Activated naive CD4-positive, alpha-beta T cell treated with anti-CD3 and anti-CD28 coated beads for 36 hours (primary cell): ENCODE data around the gene SMPD2. TPM values are rescaled to one million over a fixed set of nuclear protein-coding genes. Genes with fewer than 3 reads are reported as not detected.
"Not testable (repeated sequence)": the region's sequence is repeated elsewhere in the genome, so short reads cannot be mapped to it uniquely, and the experiment has no call there.

ENCODE experiments used
- CTCF ChIA-PET: fragments of 350-600 bp; sonication (Branson Sonifier 250); formaldehyde crosslinking; loops from one replicate; lab custom pipeline; 2021; ENCODE audit warnings: antibody characterized with exemption; lab: Charles Lee
- DNase-seq: peaks from one replicate; pipeline ENCODE4 v3.0.0-alpha.2; 2020
- H3K27ac Mint-ChIP-seq: one replicate; pipeline ENCODE4 v1.8.0; 2021; ENCODE audit warnings: mild to moderate bottlenecking, mixed read lengths
- H3K27me3 Mint-ChIP-seq: one replicate; pipeline ENCODE4 v1.8.0; 2021; ENCODE audit warnings: low read depth, mixed read lengths
- H3K36me3 Mint-ChIP-seq: one replicate; pipeline ENCODE4 v1.8.0; 2021; ENCODE audit warnings: low read depth, mixed read lengths
- H3K4me1 Mint-ChIP-seq: one replicate; pipeline ENCODE4 v1.8.0; 2021; ENCODE audit warnings: low read depth, mixed read lengths
- H3K4me3 Mint-ChIP-seq: one replicate; pipeline ENCODE4 v1.8.0; 2021; ENCODE audit warnings: mild to moderate bottlenecking, moderate library complexity, mixed read lengths
- H3K9me3 Mint-ChIP-seq: one replicate; pipeline ENCODE4 v1.8.0; 2021; ENCODE audit warnings: mixed read lengths
- intact Hi-C: fragments of 100-400 bp; cut with micrococcal nuclease; formaldehyde crosslinking; loops from one replicate; pipeline ENCODE4 v1.15.1; 2023
- total RNA-seq, 2 experiments: library from RNA; stranded (reverse); gene quantifications; one replicate each; pipeline ENCODE4 v1.2.3, GENCODE V29; 2021

The SMPD2 gene
- total RNA-seq, 2 experiments from 2014 or later: 9.4 to 9.7 TPM

DNA sequence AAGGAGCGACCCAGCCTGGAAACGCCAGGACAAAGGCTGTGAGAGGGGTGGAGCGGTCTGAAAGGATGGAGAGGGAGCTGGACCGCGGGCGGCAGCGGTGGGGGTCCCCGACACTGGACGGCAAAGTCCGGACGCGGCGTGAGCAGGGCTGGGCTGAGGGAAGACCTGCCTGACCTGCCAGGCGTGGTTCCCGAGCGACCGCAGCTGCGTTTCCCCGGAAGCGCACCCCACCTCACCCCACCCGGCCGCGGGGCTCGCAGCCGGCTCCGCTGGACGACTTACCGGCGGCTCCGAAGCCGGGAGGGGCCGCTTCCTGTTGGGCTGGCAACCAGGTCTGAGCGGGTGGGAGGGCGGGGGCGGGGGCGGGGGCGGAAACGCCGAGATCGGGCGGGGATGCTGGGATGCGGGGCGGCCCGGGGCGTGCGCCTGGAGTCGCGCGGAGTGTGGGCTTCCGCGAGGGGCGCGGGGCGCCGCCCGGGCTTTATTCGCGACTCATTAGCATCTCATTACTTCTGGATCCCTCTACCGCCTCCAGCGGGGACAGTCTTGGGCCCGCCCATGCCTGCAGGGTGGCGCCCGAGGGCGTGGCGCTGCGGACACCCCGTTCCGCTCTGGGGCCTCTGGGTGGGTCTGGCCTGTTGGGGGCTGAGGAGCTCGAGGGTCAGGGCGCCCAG lies 15.1 kb downstream of the SMPD2 start, which contains the start of gene MICAL1:
MICAL1 (minus strand) TSS at position 336 of the 674 bp plus-strand sequence. CDS start 1,576 bp downstream, outside the sequence.
- no peaks in the 10 kb centered on the region for H3K9me3 Mint-ChIP-seq
- peaks cover 55% of the 10 kb centered on the region for H3K4me1 Mint-ChIP-seq
- H3K27ac Mint-ChIP-seq: peak within 1 kb of the TSS; percentile 82
- intact Hi-C loops: loop anchor here (1.0 to 10.0 kb wide), 5 partner anchors 14 to 729 kb away; partner anchors contain the start of genes AK9, CDC40, CEP57L1 and FIG4
- peaks cover 10% of the 10 kb centered on the region for H3K36me3 Mint-ChIP-seq
- DNase-seq: peak; percentile 69
- CTCF ChIA-PET: interaction anchor here (1.1 to 2.1 kb wide), 5 partner anchors 10 to 15 kb away, joined by 3 to 9 read pairs (median 6); partner anchors contain the start of genes PPIL6 and SMPD2
- H3K4me3 Mint-ChIP-seq: peak within 1 kb of the TSS; percentile 91
- H3K27me3 Mint-ChIP-seq: no peaks in the 10 kb centered on the region

DNA sequence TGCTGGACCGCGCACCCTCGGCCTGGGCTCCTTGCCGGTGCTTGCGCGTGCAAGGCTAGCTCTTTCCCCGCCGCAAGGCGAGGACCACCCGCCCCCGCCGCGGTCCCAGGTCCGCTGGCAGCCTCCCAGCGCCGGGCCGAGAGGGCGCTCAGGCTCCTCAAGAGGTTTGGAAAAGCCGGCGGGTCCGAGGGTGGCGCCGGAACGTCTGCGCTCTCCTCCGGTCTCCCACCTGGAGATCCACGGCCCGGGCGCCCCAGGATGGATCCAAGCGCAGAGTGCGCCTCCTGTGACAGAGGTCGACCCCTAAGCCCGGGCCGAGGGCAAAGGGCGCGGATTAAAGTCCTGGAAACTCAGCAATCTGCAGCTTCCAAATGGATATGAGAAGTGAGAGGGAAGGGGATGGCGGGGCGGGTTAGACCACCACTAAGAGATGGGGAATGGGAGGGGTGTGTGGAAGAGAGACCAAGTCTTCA lies 15.6 kb downstream of the SMPD2 start:
- Mint-ChIP-seq H3K27ac (no peak overlapping the region), H3K27me3 (no peaks in the 10 kb centered on the region)
- CTCF ChIA-PET: interaction anchor here (1.0 to 2.1 kb wide), 7 partner anchors 9 to 269 kb away, joined by 3 to 9 read pairs (median 5); partner anchors contain the start of genes PPIL6 and SMPD2

DNA sequence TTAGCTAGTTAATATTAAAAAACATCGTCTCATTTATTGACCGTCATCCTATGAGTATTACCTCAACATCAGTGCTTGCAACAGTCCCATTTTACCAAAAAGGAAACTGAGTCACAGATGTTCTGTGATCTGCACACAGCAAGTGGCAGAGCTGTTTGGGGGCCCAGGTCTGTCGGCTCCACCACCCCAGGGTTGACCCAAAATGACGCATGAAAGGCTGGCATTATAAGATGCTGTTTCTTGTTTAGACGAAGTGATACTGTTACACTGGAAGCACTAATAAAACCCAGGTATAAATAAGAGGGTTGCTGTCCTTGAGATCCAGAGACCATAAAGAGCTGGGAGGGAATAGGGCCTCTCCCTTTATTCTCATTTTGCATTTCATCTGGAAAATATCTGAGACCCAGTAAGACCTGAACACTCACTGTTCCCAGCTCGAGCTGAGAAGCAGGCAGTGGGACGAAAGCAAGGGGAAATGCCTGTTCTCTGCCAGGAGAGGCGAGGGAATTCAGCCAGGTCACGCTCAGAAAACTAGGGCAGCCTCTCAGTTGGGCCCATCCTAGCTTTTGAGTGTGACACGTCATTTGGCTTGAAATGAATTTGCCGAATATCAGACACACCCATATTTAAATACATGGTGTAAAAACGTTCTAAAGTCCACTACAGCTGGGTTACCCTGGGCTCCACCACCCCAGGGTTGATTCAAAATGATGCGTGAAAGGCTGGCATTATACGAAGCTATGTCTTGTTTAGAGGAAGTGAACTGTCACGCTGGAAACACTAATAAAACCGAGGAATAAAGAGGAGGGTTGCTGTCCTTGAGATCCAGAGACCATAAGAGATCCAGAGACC lies 16.4 kb downstream of the SMPD2 start:
- no peak for DNase-seq
- H3K9me3 Mint-ChIP-seq: no peaks in the 10 kb centered on the region
- H3K27me3 Mint-ChIP-seq: no peaks in the 10 kb centered on the region
- CTCF ChIA-PET: interaction anchor here (1.0 to 2.1 kb wide), 5 partner anchors 8 to 269 kb away, joined by 3 to 9 read pairs (median 6); partner anchors contain the start of genes PPIL6 and SMPD2
- intact Hi-C loops: loop anchor here (10.0 kb wide), 1 partner anchor 728 kb away; the partner anchor contains the start of gene CDC40
- peaks cover 16% of the 10 kb centered on the region for H3K36me3 Mint-ChIP-seq
- no peak overlapping the region for H3K27ac Mint-ChIP-seq
- H3K4me3 Mint-ChIP-seq: peak overlapping the region; percentile 15
- peaks cover 58% of the 10 kb centered on the region for H3K4me1 Mint-ChIP-seq

More for the DNA sequence above, 15.6 kb downstream of the SMPD2 start:
- H3K36me3 Mint-ChIP-seq: peaks cover 10% of the 10 kb centered on the region
- intact Hi-C loops: loop anchor here (10.0 kb wide), 1 partner anchor 729 kb away; the partner anchor contains the start of gene CDC40
- peaks cover 54% of the 10 kb centered on the region for H3K4me1 Mint-ChIP-seq
- H3K9me3 Mint-ChIP-seq: no peaks in the 10 kb centered on the region
- H3K4me3 Mint-ChIP-seq: peak overlapping the region; percentile 41
- DNase-seq: no peak

DNA sequence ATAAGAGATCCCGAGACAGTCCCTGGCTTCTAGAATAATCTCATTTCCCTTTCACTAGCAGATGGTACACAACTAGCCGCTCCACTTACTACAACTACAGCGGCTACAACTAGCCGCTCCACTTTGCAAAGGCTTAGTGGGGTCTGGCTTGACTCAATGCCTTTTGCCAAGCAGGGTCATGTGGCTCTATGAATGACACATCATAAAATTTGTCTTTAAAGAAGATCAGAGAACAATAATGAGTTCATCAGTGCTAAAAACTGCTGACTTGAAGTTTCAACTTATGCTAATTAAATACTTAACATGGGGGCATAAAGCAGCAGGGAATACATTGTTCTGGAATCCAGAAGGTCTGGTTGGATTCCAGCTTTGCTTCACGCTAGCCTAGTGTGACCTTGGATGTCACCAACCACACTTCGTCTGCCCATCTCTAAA lies 17.1 kb downstream of the SMPD2 start:
- Mint-ChIP-seq H3K27me3 (no peaks in the 10 kb centered on the region), H3K4me1 (peaks cover 63% of the 10 kb centered on the region), H3K36me3 (peaks cover 21% of the 10 kb centered on the region), H3K4me3 (no peak overlapping the region), H3K27ac (no peak overlapping the region), H3K9me3 (no peaks in the 10 kb centered on the region)
- intact Hi-C loops: loop anchor here (10.0 kb wide), 1 partner anchor 727 kb away; the partner anchor contains the start of gene CDC40
- DNase-seq: no peak
- CTCF ChIA-PET: no interaction called here

DNA sequence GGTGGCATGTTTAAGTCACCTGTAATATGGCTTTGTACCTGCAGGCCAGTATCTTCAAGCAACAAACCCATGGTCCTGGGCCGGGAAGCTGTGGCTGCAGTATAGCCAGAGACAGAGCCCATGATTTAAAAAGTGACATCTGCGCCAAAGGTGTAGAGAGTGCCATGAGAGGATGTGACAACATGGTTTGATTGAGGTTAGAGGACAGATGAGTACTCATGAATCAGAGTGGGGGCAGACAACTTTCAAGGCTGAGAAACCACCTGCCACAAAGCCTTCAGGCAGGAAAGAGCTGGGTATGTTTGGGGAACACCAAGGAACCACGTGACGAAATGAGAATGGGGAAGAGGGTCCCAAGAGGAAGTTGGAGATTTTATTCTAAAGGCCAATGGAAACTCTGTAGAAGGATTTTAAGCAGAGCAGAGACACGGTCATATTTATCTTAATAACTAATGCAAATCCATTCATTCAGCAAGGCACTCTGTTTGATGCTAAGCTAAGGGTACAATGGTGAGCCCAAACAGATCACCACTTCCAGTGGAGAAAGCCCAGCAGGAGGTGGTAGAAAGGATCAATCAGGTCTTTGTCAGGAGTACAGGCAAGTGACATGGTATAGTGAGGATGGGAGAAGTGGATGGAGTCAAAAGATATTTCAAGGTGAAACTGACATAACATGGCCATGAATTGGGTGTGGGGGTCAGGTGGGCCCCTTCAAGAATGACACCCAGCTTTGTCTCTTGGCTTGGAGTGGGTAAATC lies 18.4 kb downstream of the SMPD2 start:
- Mint-ChIP-seq H3K27me3 (no peaks in the 10 kb centered on the region), H3K36me3 (peaks cover 25% of the 10 kb centered on the region), H3K27ac (peak overlapping the region; percentile 65), H3K9me3 (no peaks in the 10 kb centered on the region), H3K4me3 (no peak overlapping the region), H3K4me1 (peaks cover 63% of the 10 kb centered on the region)
- intact Hi-C loops: loop anchor here (1.0 to 10.0 kb wide), 3 partner anchors 16 to 726 kb away; partner anchors contain the start of gene CDC40
- DNase-seq: peak; percentile 75
- CTCF ChIA-PET: interaction anchor here (1.2 to 1.4 kb wide), 2 partner anchors 18 to 20 kb away, joined by 3 to 4 read pairs; partner anchors contain the start of genes PPIL6 and SMPD2

DNA sequence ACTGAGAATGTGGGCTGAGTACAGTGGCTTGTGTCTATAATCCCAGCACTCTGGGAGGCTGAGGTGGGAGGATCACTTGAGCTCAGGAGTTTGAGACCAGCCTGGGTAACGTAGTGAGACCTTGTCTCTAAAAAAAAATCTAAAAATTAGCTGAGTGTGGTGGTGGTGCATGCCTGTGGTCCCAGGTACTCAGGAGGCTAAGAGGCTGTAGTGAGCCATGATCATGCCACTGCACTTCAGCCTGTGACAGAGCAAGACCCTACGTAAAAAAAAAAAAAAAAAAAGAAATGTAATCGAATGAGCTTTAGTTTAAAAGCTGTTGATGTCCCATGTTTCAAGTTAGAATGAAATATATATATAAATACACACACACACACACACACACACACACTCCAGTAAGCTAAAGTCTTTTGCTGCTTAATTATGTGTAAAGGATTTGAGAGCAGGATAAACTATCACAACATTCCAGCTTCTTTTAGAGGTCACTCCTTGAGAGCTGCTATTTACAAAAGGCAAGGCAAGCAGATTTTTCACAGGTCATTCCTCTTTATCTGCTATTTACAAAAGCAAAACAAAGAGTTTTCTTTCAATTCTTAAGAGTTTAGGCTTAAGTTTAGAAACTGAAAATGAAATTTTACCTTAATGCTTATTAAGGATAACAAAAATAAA lies 19.8 kb downstream of the SMPD2 start:
- Mint-ChIP-seq H3K36me3 (peaks cover 32% of the 10 kb centered on the region), H3K9me3 (no peaks in the 10 kb centered on the region), H3K27me3 (no peaks in the 10 kb centered on the region), H3K4me3 (no peak overlapping the region), H3K27ac (no peak overlapping the region), H3K4me1 (peaks cover 58% of the 10 kb centered on the region)
- CTCF ChIA-PET: interaction anchor here (0.6 to 0.7 kb wide), 4 partner anchors 18 to 420 kb away, joined by 3 to 5 read pairs (median 4); no protein-coding TSS in a partner anchor
- intact Hi-C loops: no loop called here
- no peak for DNase-seq

DNA sequence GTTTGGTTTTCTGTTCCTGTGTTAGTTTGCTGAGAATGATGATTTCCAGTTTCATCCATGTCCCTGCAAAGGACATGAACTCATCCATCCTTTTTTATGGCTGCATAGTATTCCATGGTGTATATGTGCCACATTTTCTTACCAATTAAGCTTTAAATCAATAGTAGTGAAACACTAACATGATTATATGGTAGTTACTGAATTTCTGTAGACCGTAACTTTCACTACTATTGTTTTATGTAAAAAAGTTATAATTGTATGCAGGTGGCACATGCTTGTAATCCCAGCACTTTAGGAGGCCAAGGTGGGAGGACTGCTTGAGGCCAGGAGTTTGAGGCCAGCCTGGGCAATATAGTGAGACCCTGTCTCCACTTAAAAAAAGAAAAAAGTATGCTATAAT lies 20.7 kb downstream of the SMPD2 start:
- peak overlapping the region; percentile 57 for H3K27ac Mint-ChIP-seq
- H3K4me3 Mint-ChIP-seq, H3K9me3 Mint-ChIP-seq, DNase-seq, intact Hi-C loops, H3K27me3 Mint-ChIP-seq: not testable (repeated sequence)
- CTCF ChIA-PET: interaction anchor here (0.5 kb wide), 1 partner anchor 17 kb away, joined by 3 read pairs; no protein-coding TSS in a partner anchor
- peaks cover 67% of the 10 kb centered on the region for H3K4me1 Mint-ChIP-seq
- peaks cover 40% of the 10 kb centered on the region for H3K36me3 Mint-ChIP-seq

DNA sequence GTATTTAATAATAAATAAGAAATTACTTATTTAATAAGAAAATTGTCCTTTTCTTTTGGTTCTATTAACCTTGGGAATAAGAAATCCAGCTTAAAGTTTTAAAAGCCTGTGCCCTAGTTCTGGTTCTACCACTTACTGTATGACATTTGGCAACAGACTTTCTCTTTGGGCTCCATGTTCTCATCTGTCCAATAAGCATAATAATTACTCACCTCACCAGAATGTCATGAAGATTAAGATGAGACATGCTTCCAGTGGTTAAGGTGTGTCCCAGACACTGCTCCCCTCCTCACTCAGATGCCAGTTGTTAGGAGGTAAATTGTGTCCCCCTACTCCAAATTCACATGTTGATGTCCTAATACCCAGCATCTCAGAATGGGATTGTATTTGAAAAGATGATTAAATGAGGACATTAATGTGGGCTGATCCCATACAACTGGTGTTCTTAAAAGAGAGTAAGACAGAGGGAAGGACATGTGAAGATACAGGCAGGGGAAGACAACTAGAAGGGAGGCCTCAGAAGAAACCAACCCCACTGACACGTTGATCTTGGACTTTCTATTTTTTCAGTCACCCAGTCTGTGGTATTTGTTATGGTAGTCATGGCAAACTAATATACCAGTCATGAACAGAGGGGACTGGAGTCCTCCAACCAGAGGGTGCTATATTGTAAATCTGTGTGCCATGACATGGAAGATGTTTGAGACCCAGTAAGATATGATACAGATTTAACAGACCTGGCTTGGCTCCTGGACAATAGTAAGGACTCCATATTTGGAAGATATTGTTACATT lies 21.4 kb downstream of the SMPD2 start:
- CTCF ChIA-PET: interaction anchor here (0.5 to 0.7 kb wide), 2 partner anchors 16 to 150 kb away, joined by 3 to 5 read pairs; no protein-coding TSS in a partner anchor
- H3K4me1 Mint-ChIP-seq: peaks cover 62% of the 10 kb centered on the region
- DNase-seq: no peak
- no peaks in the 10 kb centered on the region for H3K27me3 Mint-ChIP-seq
- H3K9me3 Mint-ChIP-seq: no peaks in the 10 kb centered on the region
- peak overlapping the region; percentile 21 for H3K27ac Mint-ChIP-seq
- peaks cover 41% of the 10 kb centered on the region for H3K36me3 Mint-ChIP-seq
- intact Hi-C loops: no loop called here
- H3K4me3 Mint-ChIP-seq: no peak overlapping the region

DNA sequence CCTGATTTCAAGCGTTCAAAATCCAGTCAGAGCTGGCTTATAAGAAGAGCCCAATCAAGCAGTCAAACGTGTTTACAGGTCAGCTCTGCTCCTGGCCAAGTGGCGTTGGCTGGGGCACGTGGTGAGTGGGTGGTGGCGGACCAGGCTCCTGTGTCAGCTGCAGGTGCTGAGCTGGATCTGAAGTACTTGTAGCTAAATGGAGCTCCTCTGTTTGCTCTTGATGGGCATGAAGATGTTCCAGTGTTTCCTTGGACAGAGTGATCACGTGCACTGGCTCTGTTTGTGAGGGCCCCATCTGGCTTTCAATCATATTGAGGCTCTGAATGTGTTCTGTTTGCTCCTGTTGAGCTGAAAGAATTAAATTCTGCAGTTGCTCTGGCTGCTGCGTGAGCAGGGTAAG lies 25.2 kb downstream of the SMPD2 start:
- no peak for DNase-seq
- CTCF ChIA-PET: interaction anchor here (0.6 to 1.6 kb wide), 3 partner anchors 10 to 13 kb away, joined by 3 to 6 read pairs (median 4); partner anchors contain the start of gene MICAL1
- Mint-ChIP-seq H3K4me1 (peaks cover 45% of the 10 kb centered on the region), H3K4me3 (no peak overlapping the region), H3K9me3 (no peaks in the 10 kb centered on the region), H3K36me3 (peaks cover 60% of the 10 kb centered on the region), H3K27me3 (no peaks in the 10 kb centered on the region), H3K27ac (peak overlapping the region; percentile 56)
- intact Hi-C loops: no loop called here

DNA sequence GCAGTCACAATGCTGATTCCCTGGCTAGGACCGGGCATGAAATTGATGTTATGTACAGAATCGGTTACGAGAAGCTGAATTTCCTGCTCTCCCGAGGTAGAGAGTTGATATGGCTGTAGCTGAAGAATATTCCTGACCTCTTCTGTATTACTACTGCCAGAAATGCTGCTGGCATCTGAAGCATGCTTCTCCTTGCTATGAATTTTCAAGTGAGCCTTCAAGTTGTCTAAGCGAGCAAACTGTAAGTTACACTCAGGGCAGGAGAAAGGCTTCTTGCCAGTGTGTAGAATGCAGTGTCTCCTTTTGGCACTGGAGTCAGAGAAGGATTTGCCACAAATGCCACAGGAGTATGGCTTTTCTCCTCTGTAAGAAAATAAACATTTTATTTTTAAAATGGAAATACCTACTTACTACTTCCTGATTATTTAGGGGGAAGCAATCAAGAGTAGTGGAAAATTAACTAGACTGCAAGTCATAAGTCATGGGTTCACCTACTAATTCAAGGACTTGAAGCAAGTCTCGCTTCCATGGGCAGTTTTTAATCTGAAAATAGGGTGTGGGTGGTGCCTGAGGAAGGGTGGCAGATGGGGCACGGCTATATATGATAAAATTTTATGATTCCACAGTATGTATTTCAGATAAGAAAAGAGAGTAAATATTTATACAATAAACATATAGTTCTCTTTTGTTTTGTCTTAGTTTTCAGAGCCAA lies 25.8 kb downstream of the SMPD2 start:
- no peak for DNase-seq
- peaks cover 41% of the 10 kb centered on the region for H3K4me1 Mint-ChIP-seq
- H3K36me3 Mint-ChIP-seq: peaks cover 58% of the 10 kb centered on the region
- no peaks in the 10 kb centered on the region for H3K27me3 Mint-ChIP-seq
- CTCF ChIA-PET: interaction anchor here (1.2 kb wide), 1 partner anchor 11 kb away, joined by 3 read pairs; the partner anchor contains the start of gene MICAL1
- no peaks in the 10 kb centered on the region for H3K9me3 Mint-ChIP-seq
- intact Hi-C loops: no loop called here
- H3K4me3 Mint-ChIP-seq: no peak overlapping the region
- no peak overlapping the region for H3K27ac Mint-ChIP-seq
